ENCODE results near the gene DEXI.

DNA sequence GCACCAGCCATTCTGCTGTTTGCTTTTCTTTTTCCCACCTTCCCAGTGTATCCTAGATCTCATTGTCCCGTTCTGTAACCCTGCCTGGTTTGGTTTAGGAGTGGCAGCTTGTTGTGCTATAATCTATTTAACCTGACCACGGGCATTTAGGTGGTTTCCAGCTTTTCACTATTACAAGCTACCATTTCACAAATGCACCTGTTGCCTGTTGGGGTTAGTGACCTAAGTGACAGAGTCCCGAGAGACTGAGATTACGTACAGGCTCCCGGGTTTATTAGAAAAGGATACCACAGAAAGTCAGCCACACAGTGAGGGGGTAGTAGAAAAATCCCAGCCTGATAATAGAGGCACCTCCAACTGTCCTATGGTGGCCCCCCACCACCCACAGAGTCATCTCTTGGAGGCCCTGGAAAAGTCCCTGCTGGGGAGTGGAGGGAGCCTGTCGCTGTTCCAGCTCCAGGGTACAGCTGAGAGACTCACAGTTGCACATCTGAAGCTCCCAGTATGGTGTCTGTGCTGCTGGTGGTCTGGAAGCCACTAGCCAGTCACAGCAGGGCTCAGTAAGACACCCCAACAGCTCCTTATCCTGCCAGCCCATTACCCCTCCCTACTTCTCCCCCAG is 23.3 kb upstream of the DEXI start:
- TF ChIP-seq, protein P1, sequence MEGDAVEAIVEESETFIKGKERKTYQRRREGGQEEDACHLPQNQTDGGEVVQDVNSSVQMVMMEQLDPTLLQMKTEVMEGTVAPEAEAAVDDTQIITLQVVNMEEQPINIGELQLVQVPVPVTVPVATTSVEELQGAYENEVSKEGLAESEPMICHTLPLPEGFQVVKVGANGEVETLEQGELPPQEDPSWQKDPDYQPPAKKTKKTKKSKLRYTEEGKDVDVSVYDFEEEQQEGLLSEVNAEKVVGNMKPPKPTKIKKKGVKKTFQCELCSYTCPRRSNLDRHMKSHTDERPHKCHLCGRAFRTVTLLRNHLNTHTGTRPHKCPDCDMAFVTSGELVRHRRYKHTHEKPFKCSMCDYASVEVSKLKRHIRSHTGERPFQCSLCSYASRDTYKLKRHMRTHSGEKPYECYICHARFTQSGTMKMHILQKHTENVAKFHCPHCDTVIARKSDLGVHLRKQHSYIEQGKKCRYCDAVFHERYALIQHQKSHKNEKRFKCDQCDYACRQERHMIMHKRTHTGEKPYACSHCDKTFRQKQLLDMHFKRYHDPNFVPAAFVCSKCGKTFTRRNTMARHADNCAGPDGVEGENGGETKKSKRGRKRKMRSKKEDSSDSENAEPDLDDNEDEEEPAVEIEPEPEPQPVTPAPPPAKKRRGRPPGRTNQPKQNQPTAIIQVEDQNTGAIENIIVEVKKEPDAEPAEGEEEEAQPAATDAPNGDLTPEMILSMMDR (IDR thresholded peaks at IDR 0.05) = no peak
- no peak for TF ChIP-seq ZFX (IDR thresholded peaks at IDR 0.05; ENCODE audit: borderline replicate concordance)

All from 22Rv1 (cell line).